Loucy (cell line): ENCODE results near the gene RHCE.

Experiments used
- H2AFZ ChIP-seq: fragments of 200-600 bp; sonication (generic); 2 replicates; pipeline ENCODE4 v1.6.0; 2016; ENCODE audit warnings: antibody characterized with exemption, mild to moderate bottlenecking, low read length, moderate library complexity
- H3F3A ChIP-seq: fragments of 200-600 bp; 2 replicates; pipeline ENCODE4 v1.6.0; 2016; ENCODE audit warnings: antibody characterized with exemption, low read depth, mild to moderate bottlenecking
- H3K27me3 ChIP-seq: fragments of 200-600 bp; sonication (generic); 2 replicates; pipeline ENCODE4 v1.6.1; 2014; ENCODE audit warnings: low read length, mild to moderate bottlenecking; ENCODE audit not compliant: insufficient read depth, poor library complexity, severe bottlenecking
- H3K36me3 ChIP-seq: fragments of 200-600 bp; sonication (generic); 2 replicates; pipeline ENCODE4 v1.6.1; 2016; ENCODE audit warnings: low read length; ENCODE audit not compliant: insufficient read depth
- H3K4me1 ChIP-seq: fragments of 200-600 bp; sonication (generic); 2 replicates; pipeline ENCODE4 v1.5.1; 2014; ENCODE audit warnings: low read length, mild to moderate bottlenecking; ENCODE audit not compliant: insufficient read depth, poor library complexity, severe bottlenecking
- H3K4me2 ChIP-seq: fragments of 200-600 bp; sonication (generic); 2 replicates; pipeline ENCODE4 v1.6.0; 2014; ENCODE audit warnings: antibody characterized with exemption, low read length, low read depth, mild to moderate bottlenecking; ENCODE audit not compliant: poor library complexity, severe bottlenecking
- H3K4me3 ChIP-seq: fragments of 200-600 bp; sonication (generic); 2 replicates; pipeline ENCODE4 v1.5.1; 2014; ENCODE audit warnings: low read length, mild to moderate bottlenecking, mixed read lengths; ENCODE audit not compliant: poor library complexity, severe bottlenecking
- H3K79me2 ChIP-seq: fragments of 200-600 bp; sonication (generic); 2 replicates; pipeline ENCODE4 v1.6.1; 2014; ENCODE audit warnings: low read length; ENCODE audit not compliant: insufficient read depth
- H3K9ac ChIP-seq: fragments of 200-600 bp; sonication (generic); 2 replicates; pipeline ENCODE4 v1.6.0; 2014; ENCODE audit warnings: mild to moderate bottlenecking, low read depth, low read length, moderate library complexity; ENCODE audit not compliant: poor library complexity, severe bottlenecking
- H3K9me2 ChIP-seq: fragments of 200-600 bp; sonication (generic); replicated peaks from 2 replicates; pipeline ENCODE4 v1.6.1; 2016; ENCODE audit warnings: low read depth, low read length, mixed read lengths
- H3K9me3 ChIP-seq: fragments of 200-600 bp; sonication (generic); 2 replicates; pipeline ENCODE4 v1.6.1; 2014; ENCODE audit warnings: mild to moderate bottlenecking, antibody characterized with exemption, low read length, low read depth; ENCODE audit not compliant: insufficient read depth
- H4K20me1 ChIP-seq: fragments of 200-600 bp; sonication (generic); 2 replicates; pipeline ENCODE4 v1.6.0; 2014; ENCODE audit warnings: antibody characterized with exemption, low read length, mild to moderate bottlenecking; ENCODE audit not compliant: insufficient read depth, poor library complexity, severe bottlenecking
- EZH2phosphoT487 ChIP-seq: fragments of 200-600 bp; IDR thresholded peaks from 2 replicates; pipeline ENCODE4 v1.6.1; 2018; ENCODE audit warnings: antibody characterized with exemption, mild to moderate bottlenecking, moderate library complexity, borderline replicate concordance
- TF ChIP-seq, protein P1 (sequence below): fragments of 200-600 bp; sonication (generic); conservative IDR thresholded peaks from 2 replicates; pipeline ENCODE4 v1.5.1; 2014; ENCODE audit warnings: mild to moderate bottlenecking, antibody characterized with exemption, low read length

RHCE gene

GRCh38 chr1:25343872-25344271 is 76.8 kb downstream of the RHCE start:
- Histone ChIP-seq H3K36me3 (peaks cover 20% of the 10 kb centered on the region; the same call in 1 of the 2 replicates), H3F3A (no peaks in the 10 kb centered on the region), H2AFZ (no peak overlapping the region), H3K4me2 (peak overlapping the region; percentile 37), H3K9me2 (no peaks in the 10 kb centered on the region), H3K4me3 (no peak overlapping the region), H3K9ac (no peak overlapping the region), H3K9me3 (no peaks in the 10 kb centered on the region), H3K4me1 (peaks cover 38% of the 10 kb centered on the region), H3K79me2 (peaks cover 62% of the 10 kb centered on the region), H3K27me3 (no peaks in the 10 kb centered on the region), H4K20me1 (peaks cover 46% of the 10 kb centered on the region)
- TF ChIP-seq, protein P1, sequence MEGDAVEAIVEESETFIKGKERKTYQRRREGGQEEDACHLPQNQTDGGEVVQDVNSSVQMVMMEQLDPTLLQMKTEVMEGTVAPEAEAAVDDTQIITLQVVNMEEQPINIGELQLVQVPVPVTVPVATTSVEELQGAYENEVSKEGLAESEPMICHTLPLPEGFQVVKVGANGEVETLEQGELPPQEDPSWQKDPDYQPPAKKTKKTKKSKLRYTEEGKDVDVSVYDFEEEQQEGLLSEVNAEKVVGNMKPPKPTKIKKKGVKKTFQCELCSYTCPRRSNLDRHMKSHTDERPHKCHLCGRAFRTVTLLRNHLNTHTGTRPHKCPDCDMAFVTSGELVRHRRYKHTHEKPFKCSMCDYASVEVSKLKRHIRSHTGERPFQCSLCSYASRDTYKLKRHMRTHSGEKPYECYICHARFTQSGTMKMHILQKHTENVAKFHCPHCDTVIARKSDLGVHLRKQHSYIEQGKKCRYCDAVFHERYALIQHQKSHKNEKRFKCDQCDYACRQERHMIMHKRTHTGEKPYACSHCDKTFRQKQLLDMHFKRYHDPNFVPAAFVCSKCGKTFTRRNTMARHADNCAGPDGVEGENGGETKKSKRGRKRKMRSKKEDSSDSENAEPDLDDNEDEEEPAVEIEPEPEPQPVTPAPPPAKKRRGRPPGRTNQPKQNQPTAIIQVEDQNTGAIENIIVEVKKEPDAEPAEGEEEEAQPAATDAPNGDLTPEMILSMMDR: no peak
- TF ChIP-seq EZH2phosphoT487: no peak

DNA sequence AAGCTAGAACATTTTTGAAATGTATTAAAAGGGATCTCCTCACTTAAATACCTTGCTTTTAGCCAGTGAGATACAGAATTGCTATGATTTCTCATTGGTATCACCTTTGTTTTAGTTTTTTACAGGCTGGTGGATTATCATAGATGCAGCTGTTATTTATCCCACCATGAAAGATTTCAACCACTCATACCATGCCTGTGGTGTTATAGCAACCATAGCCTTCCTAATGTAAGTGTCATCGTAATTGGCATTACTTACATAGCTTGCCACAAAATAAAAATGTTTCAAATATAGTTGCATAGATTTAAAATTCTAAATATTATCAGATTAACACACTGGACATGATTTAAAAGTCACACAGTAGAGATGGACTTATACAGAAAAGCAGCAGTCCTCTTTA is 77.8 kb downstream of the RHCE start:
- Histone ChIP-seq H3K9me3 (no peaks in the 10 kb centered on the region), H3K9me2 (no peaks in the 10 kb centered on the region), H3K79me2 (peaks cover 64% of the 10 kb centered on the region), H3K36me3 (peaks cover 17% of the 10 kb centered on the region; the same call in 1 of the 2 replicates), H2AFZ (no peak overlapping the region), H3K4me3 (no peak overlapping the region), H3K4me1 (peaks cover 38% of the 10 kb centered on the region), H3K9ac (peak overlapping the region; percentile 13), H4K20me1 (peaks cover 48% of the 10 kb centered on the region), H3K27me3 (no peaks in the 10 kb centered on the region), H3K4me2 (peak overlapping the region; percentile 62), H3F3A (no peaks in the 10 kb centered on the region)
- no peak for TF ChIP-seq EZH2phosphoT487
- TF ChIP-seq, protein P1: no peak

GRCh38 chr1:25341746-25342145 is 78.9 kb downstream of the RHCE start:
- H3K79me2 ChIP-seq: peaks cover 67% of the 10 kb centered on the region
- H3K36me3 ChIP-seq: peaks cover 17% of the 10 kb centered on the region; the same call in 1 of the 2 replicates
- peaks cover 38% of the 10 kb centered on the region for H3K4me1 ChIP-seq
- no peaks in the 10 kb centered on the region for H3K27me3 ChIP-seq
- peak overlapping the region; percentile 19 for H3K4me3 ChIP-seq
- no peaks in the 10 kb centered on the region for H3K9me3 ChIP-seq
- H3K4me2 ChIP-seq: peak overlapping the region; percentile 62
- H3K9ac ChIP-seq: peak overlapping the region; percentile 13
- no peak overlapping the region for H2AFZ ChIP-seq
- peaks cover 45% of the 10 kb centered on the region for H4K20me1 ChIP-seq
- H3K9me2 ChIP-seq: no peaks in the 10 kb centered on the region
- H3F3A ChIP-seq: no peaks in the 10 kb centered on the region
- TF ChIP-seq EZH2phosphoT487: no peak
- TF ChIP-seq, protein P1: no peak
